Neural crest cell (in vitro differentiated cells): ENCODE results near the gene PLCB1. TPM values are rescaled to one million over a fixed set of nuclear protein-coding genes. Genes with fewer than 3 reads are reported as not detected.

ENCODE experiments used
- DNase-seq: peaks from one replicate; pipeline ENCODE4 v3.0.0; 2021; ENCODE audit warnings: low read depth, mixed read lengths, low spot score
- H3K27ac Mint-ChIP-seq: one replicate; pipeline ENCODE4 v1.8.0; 2021; ENCODE audit warnings: mild to moderate bottlenecking, mixed read lengths; ENCODE audit not compliant: unreplicated experiment
- H3K27me3 Mint-ChIP-seq: 2 replicates; pipeline ENCODE4 v1.8.0; 2021; ENCODE audit warnings: low read depth, mild to moderate bottlenecking, mixed read lengths
- H3K36me3 Mint-ChIP-seq: 2 replicates; pipeline ENCODE4 v1.8.0; 2021; ENCODE audit warnings: low read depth, mild to moderate bottlenecking, mixed read lengths
- H3K4me1 Mint-ChIP-seq: 2 replicates; pipeline ENCODE4 v1.8.0; 2021; ENCODE audit warnings: mixed read lengths
- H3K4me3 Mint-ChIP-seq: one replicate; pipeline ENCODE4 v1.8.0; 2021; ENCODE audit warnings: mild to moderate bottlenecking, mixed read lengths
- H3K9me3 Mint-ChIP-seq: 2 replicates; pipeline ENCODE4 v1.8.0; 2021; ENCODE audit warnings: mixed read lengths
- total RNA-seq: library from RNA; stranded (reverse); gene quantifications from 2 replicates; pipeline ENCODE4 v1.2.1, GENCODE V29; 2021
- TF ChIP-seq, protein P1 (sequence below): fragments of 200-600 bp; sonication (generic); conservative IDR thresholded peaks from 2 replicates; pipeline ENCODE4 v1.5.0; 2021; ENCODE audit warnings: antibody characterized with exemption, mild to moderate bottlenecking

Gene PLCB1
- total RNA-seq, 1 donor from 2014 or later, result 13.7 TPM

DNA sequence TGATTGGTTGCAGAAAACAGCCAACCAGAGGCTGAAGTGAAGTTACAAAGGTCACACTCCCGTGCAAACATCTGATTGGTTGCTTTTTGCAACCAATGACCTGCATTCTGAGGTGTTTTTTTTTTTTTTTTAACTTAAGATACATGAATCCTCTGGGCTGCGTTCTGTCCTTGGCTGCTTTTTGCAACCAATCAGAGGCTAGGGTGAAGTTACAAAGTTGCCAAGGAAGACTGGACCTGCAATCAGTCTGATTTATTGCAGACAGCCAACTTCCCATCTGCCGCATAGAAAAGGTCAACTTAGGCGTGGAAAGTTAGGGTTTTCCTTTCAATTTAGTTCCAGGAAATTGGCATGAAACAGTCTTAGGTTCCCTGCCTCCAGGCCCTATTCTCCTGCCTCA lies 292.9 kb downstream of the PLCB1 start:
- TF ChIP-seq, protein P1, sequence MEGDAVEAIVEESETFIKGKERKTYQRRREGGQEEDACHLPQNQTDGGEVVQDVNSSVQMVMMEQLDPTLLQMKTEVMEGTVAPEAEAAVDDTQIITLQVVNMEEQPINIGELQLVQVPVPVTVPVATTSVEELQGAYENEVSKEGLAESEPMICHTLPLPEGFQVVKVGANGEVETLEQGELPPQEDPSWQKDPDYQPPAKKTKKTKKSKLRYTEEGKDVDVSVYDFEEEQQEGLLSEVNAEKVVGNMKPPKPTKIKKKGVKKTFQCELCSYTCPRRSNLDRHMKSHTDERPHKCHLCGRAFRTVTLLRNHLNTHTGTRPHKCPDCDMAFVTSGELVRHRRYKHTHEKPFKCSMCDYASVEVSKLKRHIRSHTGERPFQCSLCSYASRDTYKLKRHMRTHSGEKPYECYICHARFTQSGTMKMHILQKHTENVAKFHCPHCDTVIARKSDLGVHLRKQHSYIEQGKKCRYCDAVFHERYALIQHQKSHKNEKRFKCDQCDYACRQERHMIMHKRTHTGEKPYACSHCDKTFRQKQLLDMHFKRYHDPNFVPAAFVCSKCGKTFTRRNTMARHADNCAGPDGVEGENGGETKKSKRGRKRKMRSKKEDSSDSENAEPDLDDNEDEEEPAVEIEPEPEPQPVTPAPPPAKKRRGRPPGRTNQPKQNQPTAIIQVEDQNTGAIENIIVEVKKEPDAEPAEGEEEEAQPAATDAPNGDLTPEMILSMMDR, result no peak
- H3K9me3 Mint-ChIP-seq, result no peaks in the 10 kb centered on the region
- no peak overlapping the region for H3K27ac Mint-ChIP-seq
- H3K27me3 Mint-ChIP-seq, result no peaks in the 10 kb centered on the region
- no peaks in the 10 kb centered on the region for H3K36me3 Mint-ChIP-seq
- no peaks in the 10 kb centered on the region for H3K4me1 Mint-ChIP-seq
- no peak overlapping the region for H3K4me3 Mint-ChIP-seq
- no peak for DNase-seq

DNA sequence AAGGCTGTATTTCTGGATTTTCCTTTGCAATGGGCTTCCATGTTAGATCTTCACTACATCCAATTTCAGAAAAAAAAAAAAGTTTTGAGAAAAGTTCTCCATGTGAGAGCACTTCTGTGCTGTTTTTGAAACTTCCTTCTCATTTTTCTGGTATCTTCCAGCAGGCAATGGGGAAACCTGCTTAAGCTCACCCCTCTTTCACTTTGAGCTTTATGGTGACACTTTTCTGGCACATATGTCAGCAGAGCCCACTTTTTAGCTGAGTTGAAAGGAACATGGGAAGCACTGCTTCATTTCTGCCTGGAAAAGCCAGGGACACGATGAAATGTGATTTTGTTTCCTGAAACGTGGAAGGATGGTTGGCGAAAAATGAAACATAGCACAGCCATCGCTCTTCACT lies 293.7 kb downstream of the PLCB1 start:
- H3K27me3 Mint-ChIP-seq, result no peaks in the 10 kb centered on the region
- H3K4me3 Mint-ChIP-seq, result no peak overlapping the region
- no peaks in the 10 kb centered on the region for H3K9me3 Mint-ChIP-seq
- no peaks in the 10 kb centered on the region for H3K4me1 Mint-ChIP-seq
- DNase-seq, result no peak
- no peak overlapping the region for H3K27ac Mint-ChIP-seq
- H3K36me3 Mint-ChIP-seq, result no peaks in the 10 kb centered on the region
- TF ChIP-seq, protein P1, result no peak

DNA sequence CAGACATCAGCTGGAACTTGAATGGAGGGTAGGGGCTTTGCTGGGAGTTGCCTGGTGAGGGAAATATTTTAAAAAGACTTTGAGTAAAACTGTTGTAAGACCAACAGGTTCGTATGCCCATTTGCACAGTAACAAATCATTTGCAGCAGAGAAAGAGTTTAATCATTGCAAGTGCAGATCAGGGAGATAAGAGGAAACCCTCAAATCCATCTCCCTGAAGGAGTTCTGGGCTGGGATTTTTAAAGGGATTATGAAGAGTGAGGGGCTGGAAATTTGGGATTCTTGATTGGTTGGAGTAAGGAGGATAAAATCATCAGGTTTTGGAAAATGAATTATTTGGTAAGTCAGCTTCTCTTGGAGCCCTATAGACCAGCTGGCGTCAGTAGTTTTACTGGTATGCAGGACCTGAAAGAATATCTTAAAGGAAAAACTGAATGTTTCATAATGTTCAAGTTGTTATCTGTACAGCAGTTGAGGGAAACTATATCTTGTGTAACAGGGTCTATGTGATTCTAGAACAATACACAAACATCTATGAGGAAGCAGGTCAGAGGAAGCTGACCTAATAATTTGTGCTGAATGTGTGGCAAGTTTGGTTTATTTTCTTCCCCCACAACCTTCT lies 295.5 kb downstream of the PLCB1 start:
- H3K4me3 Mint-ChIP-seq, result no peak overlapping the region
- peaks cover 4% of the 10 kb centered on the region for H3K4me1 Mint-ChIP-seq
- TF ChIP-seq, protein P1, result no peak
- H3K27me3 Mint-ChIP-seq, result no peaks in the 10 kb centered on the region
- no peaks in the 10 kb centered on the region for H3K9me3 Mint-ChIP-seq
- H3K36me3 Mint-ChIP-seq, result no peaks in the 10 kb centered on the region
- H3K27ac Mint-ChIP-seq, result peak overlapping the region; percentile 7
- no peak for DNase-seq

DNA sequence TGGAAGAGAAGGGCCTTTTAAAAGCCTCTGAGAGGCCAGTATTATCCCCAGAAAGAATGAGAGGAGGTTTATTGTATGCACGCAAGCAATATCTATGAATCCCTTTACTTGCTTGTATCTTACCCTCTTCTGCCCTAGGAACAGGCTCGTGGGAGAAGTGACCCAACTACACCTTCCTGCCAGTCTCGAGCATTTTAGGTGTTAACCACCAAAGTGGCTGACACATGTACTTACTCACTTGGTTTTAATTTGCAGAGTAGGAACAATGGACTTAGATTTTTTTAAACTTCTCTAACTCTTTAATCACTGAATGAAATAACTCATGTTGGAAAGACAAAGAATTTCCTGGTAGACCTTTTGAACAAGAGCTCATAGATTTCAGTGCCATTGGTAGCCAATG lies 296.9 kb downstream of the PLCB1 start:
- DNase-seq, result no peak
- no peaks in the 10 kb centered on the region for H3K27me3 Mint-ChIP-seq
- TF ChIP-seq, protein P1, result no peak
- no peaks in the 10 kb centered on the region for H3K36me3 Mint-ChIP-seq
- H3K27ac Mint-ChIP-seq, result no peak overlapping the region
- no peak overlapping the region for H3K4me3 Mint-ChIP-seq
- no peaks in the 10 kb centered on the region for H3K9me3 Mint-ChIP-seq
- H3K4me1 Mint-ChIP-seq, result peaks cover 8% of the 10 kb centered on the region

DNA sequence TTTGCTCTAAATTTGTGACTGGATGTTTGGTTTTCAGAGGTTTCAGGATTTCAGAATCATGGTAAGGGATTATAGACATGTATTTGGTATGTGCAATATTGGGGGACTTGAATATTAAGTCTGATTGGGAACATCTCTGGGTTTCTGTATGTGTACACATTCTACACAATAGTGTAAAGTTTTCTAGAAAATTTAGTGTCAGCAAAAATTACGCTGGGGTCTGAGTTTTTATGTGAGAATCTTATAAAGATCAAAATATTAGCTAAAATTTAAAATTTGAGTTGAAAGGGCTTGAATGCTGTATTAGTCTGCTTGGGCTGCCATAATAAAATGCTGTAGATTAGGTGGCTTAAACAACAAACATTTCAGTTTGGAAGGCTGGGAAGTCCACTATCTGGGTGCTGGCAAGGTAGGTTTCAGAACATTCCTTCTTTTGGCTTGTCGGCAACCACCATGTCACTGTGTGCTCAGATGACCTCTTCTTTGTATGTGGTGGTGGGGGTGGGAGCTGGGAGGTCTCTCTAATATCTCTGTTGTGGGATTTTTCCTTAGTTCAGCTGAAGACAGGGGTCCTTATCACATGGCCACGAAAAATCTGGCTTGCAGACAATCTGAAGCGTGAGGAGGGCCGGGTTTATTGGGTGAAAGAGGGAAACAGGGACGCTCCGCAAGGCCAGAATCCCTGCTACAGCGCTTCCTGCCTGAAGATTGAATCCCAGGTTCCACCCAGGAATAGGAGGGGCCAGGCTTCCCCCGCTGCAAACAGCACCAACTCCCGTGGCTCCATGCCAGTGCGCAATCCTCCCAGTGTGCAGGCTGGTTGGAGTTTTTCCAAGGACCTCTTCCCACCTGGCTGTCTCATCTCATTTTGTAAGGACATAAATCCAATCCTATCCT lies 299.7 kb downstream of the PLCB1 start:
- TF ChIP-seq, protein P1, result no peak
- Mint-ChIP-seq H3K9me3 (no peaks in the 10 kb centered on the region), H3K4me3 (no peak overlapping the region), H3K36me3 (no peaks in the 10 kb centered on the region), H3K27me3 (no peaks in the 10 kb centered on the region), H3K4me1 (peaks cover 8% of the 10 kb centered on the region), H3K27ac (no peak overlapping the region)
- no peak for DNase-seq
